Right renal cortex interstitium (tissue), 3 donors: Measurements from ENCODE around the gene CD302. TPM values are rescaled to one million over a fixed set of nuclear protein-coding genes. Genes with fewer than 3 reads are reported as not detected.
"Not testable (repeated sequence)": the region's sequence is repeated elsewhere in the genome, so short reads cannot be mapped to it uniquely, and the experiment has no call there.

ENCODE experiments used
- DNase-seq, 3 donors: peaks; one replicate each; pipeline ENCODE4 v3.0.0-alpha.2; 2013; ENCODE audit warnings: low read depth in 3 of 3, low spot score in 2 of 3
- polyA plus RNA-seq, 3 donors: library from polyadenylated mRNA; unstranded; fragments of 120-200 nt; gene quantifications; one replicate each; pipeline ENCODE4 v1.2.1, GENCODE V29; 2013; ENCODE audit not compliant: insufficient read length in 3 of 3

CD302 gene
- polyA plus RNA-seq, 3 donors = 13.4 to 15.9 (median 14.0) TPM

DNA sequence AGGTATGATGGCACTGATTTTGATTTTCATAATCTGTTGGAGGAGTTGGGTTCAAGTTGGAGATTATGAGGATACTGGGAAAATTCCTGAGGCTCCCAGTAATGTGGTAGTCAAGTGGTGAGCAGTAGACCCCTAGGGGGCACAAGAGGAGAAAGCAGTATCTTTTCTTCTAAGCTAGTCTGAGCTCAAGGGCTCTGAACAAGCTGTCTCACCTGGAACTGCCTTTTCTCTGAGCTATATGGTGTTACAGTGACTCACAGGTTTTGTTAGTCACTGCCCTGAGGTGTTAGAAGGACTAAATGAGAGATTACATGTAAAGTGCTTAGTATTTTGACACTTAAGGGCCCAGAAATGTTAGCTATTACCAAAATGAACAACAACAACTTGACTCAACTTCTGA, 42.2 kb downstream of the CD302 start:
- DNase-seq = no peak

DNA sequence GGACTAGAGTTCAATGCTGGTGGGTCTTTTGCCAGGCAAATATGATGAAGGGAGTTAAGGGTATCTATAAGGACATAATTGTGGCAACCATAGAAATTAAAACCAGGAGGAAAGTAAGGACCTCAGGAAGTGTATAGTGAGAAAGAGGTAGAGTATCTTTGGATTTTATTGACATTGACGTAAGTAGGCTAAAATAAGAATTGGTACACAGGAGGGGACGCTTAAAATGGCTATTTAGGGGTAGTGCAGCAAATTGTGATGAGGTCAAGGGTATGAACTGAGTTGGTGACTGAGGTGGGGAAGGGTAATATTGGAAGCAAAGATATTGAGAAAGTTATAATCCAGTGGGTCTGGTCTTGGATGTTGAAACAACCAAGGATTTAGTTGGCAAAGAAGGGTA, 43.0 kb downstream of the CD302 start:
- no peak for DNase-seq

- no peak for DNase-seq
Measured at GRCh38 chr2:159753797-159754196, 44.2 kb downstream of the CD302 start.

- DNase-seq = no peak
Measured at GRCh38 chr2:159750873-159751272, 47.1 kb downstream of the CD302 start.

DNA sequence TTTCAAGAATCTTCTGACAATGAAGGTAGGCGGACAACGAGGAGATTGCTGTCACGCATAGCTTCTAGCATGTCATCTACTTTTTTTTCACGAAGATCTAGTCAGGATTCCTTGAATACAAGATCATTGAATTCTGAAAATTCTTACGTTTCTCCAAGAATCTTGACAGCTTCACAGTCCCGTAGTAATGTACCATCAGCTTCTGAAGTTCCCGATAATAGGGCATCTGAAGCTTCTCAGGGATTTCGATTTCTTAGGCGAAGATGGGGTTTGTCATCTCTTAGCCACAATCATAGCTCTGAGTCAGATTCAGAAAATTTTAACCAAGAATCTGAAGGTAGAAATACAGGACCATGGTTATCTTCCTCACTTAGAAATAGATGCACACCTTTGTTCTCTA, 49.9 kb downstream of the CD302 start:
- no peak for DNase-seq

GRCh38 chr2:159745237-159745636, 52.8 kb downstream of the CD302 start:
- DNase-seq = not testable (repeated sequence)

DNA sequence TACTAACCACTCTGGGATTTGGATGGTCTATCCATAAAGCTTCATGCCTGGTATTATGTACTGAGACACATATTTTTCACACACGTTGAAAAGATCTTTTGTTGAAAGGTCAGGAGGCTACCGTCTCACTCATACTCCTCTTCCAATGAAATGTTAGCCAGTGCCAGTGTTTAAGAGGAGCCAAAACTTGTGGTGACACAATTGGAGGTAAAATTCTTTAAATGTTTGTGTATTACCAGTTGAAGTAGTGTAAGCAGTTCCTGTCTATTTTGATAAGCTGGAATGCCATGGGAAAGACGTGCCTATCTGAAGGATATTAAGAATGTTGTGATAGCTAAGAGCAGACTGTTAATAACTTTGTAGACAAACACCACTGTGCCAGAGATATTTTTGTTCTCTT, 53.6 kb downstream of the CD302 start:
- DNase-seq = no peak

DNA sequence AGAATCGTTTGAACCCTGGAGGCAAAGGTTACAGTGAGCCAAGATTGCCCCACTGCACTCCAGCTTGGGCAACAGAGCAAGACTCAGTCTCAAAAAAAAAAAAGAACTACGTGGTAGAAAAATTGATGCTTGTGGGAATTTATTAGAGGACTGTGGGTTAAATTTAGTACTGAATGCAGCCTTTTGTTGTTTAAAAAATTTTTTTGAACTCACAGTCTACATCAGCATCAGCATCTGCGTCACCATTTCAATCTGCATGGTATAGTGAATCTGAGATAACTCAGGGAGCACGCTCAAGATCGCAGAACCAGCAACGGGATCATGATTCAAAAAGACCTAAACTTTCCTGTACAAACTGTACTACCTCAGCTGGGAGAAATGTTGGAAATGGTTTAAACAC, 55.2 kb downstream of the CD302 start:
- no peak for DNase-seq

DNA sequence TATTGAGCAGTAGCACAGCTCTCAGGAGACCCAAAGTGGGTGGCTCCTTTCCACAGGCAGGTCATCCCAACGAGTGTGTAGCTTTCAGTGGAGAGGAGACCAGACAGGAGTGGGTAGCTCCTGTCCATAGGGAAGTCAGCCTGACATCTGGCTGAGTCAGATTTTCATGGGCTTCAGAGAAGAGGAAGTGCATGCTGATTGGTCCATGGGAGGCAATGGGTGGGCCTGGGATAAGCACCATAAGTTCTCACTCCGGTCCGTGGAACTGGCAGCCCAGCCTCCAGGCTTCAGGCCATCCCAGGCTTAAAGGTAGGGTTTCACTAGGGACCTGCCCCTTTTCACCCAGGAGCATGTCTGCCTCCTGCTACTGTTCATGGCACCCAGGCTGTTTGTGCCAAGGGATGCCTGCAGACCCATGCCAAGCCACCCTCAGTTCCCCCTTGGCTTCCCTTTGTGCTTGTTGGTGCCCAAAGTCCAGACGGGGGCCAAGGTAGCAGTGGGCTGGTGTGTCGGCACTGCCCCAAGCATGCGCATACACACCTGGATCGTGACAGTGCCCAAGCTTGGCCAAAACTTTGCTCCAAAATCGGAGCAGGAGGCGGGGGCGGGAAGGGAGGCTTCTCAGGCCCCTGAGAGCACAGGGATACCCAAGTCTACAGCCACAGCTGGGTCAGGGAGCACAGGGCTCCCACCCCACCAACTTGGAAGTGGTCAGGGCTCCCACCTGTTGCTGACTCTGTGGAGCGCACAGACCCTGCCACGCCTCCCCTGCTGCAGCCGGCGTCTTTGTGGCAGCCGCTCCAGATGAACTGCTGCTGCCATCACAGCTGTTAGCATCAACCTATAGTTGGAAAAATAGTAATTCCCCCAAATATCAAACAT, 59.3 kb downstream of the CD302 start:
- DNase-seq = no peak

- DNase-seq = no peak
Measured at GRCh38 chr2:159737917-159738296, 60.1 kb downstream of the CD302 start.

DNA sequence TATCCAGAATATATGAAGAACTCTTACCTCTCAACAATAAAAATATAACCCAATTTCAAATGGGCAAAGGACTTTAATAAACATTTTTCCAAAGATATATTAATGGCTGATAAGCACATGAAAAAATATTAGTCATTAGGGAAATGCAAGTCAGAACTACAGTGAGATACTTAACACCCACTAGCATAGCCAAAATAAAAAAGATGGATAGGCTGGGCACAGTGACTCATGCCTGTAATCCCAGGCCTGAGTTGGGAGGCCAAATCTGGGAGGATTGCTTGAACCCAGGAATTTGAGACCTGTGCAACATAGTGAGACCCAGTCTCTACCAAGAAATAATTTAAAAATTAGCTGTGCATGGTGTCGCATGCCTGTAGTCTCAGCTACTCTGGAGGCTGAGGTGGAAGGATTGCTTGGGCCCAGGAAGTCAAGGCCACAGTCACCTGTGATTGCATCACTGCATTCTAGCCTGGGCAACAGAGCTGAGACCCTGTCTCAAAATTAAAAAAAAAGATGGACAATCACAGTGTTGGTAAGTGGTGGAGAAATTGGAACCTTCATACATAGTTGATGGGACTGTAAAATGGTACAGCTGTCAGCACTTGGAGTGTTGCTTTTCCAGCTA, 60.6 kb downstream of the CD302 start:
- DNase-seq = no peak

DNA sequence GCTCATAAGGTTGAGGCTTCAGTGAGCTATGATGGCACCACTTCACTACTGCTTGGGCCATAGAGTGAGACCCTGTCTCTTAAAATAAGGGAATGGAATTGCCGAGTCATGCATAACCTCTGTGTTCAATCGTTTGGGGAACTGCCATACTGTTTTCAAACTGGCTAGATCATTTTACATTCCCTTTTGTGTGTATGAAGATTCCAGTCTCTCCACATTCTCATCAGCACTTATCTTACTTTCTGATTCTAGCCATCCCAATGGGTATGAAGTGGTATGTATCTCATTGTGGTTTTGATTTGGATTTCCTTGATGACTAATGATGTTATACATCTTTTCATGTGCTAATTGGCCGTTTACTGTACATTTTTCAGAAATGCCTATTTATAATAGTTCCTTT, 62.0 kb downstream of the CD302 start:
- DNase-seq = no peak

- no peak for DNase-seq
Measured at GRCh38 chr2:159735648-159736047, 62.4 kb downstream of the CD302 start.

- DNase-seq = no peak
Measured at GRCh38 chr2:159728629-159729028, 69.4 kb downstream of the CD302 start.

- DNase-seq = no peak
Measured at GRCh38 chr2:159725713-159726112, 72.3 kb downstream of the CD302 start.

DNA sequence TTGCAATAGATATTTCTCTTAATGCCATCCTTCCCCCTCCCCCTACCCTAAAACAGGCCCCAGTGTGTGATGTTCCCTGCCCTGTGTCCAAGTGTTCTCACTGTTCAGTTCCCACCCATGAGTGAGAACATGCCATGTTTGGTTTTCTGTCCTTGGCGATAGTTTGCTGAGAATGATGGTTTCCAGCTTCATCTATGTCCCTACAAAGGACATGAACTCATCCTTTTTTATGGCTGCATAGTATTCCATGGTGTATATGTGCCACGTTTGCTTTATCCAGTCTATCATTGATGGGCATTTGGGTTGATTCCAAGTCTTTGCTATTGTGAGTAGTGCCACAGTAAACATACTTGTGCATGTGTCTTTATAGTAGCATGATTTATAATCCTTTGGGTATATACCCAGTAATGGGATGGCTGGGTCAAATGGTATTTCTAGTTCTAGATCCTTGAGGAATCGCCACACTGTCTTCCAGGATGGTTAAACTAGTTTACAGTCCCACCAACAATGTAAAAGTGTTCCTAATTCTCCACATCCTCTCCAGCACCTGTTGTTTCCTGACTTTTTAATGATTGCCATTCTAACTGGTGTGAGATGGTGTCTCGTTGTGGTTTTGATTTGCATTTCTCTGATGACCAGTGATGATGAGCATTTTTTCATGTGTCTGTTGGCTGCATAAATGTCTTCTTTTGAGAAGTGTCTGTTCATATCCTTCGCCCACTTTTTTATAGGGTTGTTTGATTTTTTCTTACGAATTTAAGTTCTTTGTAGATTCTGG, 73.0 kb downstream of the CD302 start:
- not testable (repeated sequence) for DNase-seq

GRCh38 chr2:159722580-159722979, 75.4 kb downstream of the CD302 start:
- DNase-seq = no peak

- no peak for DNase-seq
Measured at GRCh38 chr2:159720676-159721075, 77.3 kb downstream of the CD302 start.
